Renal pelvis (tissue), 3 donors: Measurements from ENCODE around the gene PABPC3. TPM values are rescaled to one million over a fixed set of nuclear protein-coding genes. Genes with fewer than 3 reads are reported as not detected.

Source experiments
- polyA plus RNA-seq, 3 donors: library from polyadenylated mRNA; unstranded; fragments of 120-200 nt; gene quantifications; one replicate each; pipeline ENCODE4 v1.2.1, GENCODE V29; 2013; ENCODE audit not compliant: insufficient read length in 3 of 3

The PABPC3 gene
- polyA plus RNA-seq, 3 donors = 0.73 to 1.1 (median 0.83) TPM

Other genes with a start within 250 kb of the PABPC3 start
- gene AMER2, start 76.2 kb downstream of the PABPC3 start, polyA plus RNA-seq = under 1 TPM; 0.31 to 0.43 (median 0.40) TPM
- 10 to 100 TPM; 15.2 to 18.9 (median 16.4) TPM for gene MTMR6, start 191.4 kb downstream of the PABPC3 start, polyA plus RNA-seq
- 10 to 100 TPM; 33.9 to 56.3 (median 56.1) TPM for gene NUP58, start 205.5 kb downstream of the PABPC3 start, polyA plus RNA-seq